ENCODE data around the gene DISC1.

DISC1 gene

DNA sequence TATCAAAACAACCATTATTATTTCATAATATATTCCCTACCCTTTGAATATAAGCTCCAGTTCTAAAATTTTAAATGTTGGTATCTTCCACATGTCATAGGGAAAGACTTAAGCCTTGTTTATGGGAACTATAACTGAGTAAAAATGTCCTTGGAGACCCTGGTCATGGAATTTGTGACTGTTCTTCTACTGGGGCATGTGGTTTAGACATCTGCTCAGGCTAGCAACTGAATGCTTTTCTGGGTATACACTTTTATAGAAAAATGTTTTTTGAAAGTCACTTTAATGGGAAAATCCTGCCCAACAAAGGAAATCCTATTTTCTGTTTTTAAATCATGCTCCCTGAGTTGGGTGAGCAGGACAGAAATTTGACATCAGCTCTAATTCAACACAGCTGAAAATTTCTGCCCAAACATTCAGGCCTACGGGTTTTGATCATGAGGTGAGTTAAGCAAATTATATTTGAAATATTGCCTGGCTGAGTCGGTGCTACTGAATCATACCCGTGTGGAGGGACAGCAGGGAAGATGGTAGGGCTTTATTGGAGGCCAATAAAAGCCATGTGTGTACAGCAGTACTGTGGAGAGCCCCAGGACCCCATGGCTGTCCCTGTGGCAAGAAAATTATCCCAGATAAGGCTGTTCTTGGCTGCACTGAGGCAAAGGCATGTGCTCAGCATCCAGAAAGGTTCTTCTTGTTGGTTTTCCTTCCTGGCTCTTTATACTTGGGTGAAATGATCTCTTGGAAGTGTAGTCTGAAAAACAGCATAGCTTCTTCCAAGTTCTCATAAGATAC lies 391.8 kb downstream of the DISC1 start:
- H3K4me3 ChIP-seq (ENCODE audit: low read depth, low read length) = no peak overlapping the region

GRCh38 chr1:232019026-232019340 lies 392.4 kb downstream of the DISC1 start:
- no peak overlapping the region for H3K4me3 ChIP-seq (ENCODE audit: low read depth, low read length)

- H3K4me3 ChIP-seq (ENCODE audit: low read depth, low read length) = no peak overlapping the region
These were observed 393.8 kb downstream of the DISC1 start for GRCh38 chr1:232020352-232020751.

- H3K4me3 ChIP-seq (ENCODE audit: low read depth, low read length) = no peak overlapping the region
These were observed 402.7 kb downstream of the DISC1 start for GRCh38 chr1:232029315-232029714.

GRCh38 chr1:232031156-232031555 lies 404.6 kb downstream of the DISC1 start:
- H3K4me3 ChIP-seq (ENCODE audit: low read depth, low read length) = no peak overlapping the region

GRCh38 chr1:232033285-232033684 lies 406.7 kb downstream of the DISC1 start:
- no peak overlapping the region for H3K4me3 ChIP-seq (ENCODE audit: low read depth, low read length)

GRCh38 chr1:232034556-232034955 lies 408.0 kb downstream of the DISC1 start:
- no peak overlapping the region for H3K4me3 ChIP-seq (ENCODE audit: low read depth, low read length)

DNA sequence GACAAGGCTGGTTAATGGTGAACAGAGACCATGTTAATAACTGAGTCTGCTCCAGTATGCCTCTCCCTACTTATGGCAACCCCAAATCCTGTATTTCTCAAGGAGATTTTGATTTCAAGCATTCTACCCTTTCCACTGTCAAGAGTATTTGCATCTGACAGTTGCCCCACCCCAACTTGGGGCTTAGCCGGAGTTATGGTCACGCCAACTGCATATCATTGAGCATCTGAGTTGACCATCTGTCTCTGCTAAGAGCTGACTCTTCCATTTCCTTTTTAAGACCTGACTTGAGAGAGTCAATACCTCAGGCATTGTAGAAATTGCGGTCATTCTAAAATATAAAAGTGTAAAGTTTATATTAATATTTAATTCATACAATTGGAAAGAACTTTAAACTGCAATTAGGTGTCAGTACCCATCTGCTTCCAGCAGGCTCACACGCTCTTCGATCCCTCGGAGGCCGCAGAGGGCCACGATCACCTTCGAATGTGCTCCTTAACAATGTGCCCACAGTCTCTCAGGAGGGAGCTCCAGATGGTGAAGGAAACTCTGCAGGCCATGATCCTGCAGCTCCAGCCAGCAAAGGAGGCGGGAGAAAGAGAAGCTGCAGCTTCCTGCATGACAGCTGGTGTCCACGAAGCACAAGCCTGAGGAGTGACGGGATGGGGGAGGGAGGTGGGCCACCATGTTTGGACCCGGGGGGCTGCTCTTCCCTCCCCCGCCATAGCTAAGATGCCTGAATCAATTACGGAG lies 409.8 kb downstream of the DISC1 start:
- no peak overlapping the region for H3K4me3 ChIP-seq (ENCODE audit: low read depth, low read length)

- H3K4me3 ChIP-seq (ENCODE audit: low read depth, low read length) = no peak overlapping the region
These were observed 411.3 kb downstream of the DISC1 start for GRCh38 chr1:232037774-232038388.

DNA sequence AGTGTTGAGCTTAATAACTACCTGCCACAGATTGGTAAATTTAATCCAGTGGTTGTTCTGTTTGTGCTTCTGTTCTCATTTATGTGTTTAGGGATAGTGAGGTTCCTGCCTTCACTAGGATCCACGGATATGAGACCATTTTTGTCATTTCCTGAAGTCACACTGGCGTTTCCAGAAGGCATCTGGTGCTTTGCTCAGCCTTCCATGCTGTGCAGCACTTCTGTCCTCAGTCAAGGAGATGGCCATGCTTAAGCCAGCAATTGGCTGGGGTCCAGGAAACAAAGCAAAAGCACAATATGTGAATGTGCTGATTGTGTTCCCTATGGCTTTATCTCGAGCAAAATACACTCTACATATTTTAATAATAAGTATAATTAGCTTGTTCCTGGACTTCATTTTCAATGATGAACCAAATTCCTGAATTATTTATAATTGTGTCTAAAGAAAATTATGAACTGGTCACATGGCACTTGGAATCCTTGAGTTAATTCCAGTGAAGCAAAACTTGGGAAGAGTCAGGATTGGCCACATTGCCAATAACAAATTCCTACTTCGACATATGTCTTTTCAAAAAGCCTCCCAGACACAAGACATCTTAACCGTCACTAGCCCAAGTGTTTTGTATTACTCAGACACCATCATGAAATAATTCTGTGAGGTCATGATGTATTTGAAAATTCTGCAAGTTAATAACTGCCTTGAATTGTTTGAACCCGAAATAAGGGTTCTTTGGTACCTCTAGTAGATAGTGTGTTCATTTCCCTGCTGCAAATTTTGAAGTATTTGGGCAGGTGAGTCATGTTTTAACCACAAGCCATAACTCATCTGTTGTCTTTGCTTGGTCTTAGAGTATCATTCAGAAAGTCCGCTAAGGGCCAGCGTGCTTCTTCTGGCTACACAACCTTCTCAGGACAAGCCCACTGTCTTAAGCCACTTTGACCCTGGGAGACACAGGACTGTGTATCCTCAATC lies 412.4 kb downstream of the DISC1 start:
- no peak overlapping the region for H3K4me3 ChIP-seq (ENCODE audit: low read depth, low read length)

GRCh38 chr1:232040260-232040659 lies 413.7 kb downstream of the DISC1 start:
- H3K4me3 ChIP-seq (ENCODE audit: low read depth, low read length) = no peak overlapping the region

- no peak overlapping the region for H3K4me3 ChIP-seq (ENCODE audit: low read depth, low read length)
These were observed 418.1 kb downstream of the DISC1 start for GRCh38 chr1:232044728-232045127.

- no peak overlapping the region for H3K4me3 ChIP-seq (ENCODE audit: low read depth, low read length)
These were observed 418.8 kb downstream of the DISC1 start for GRCh38 chr1:232045139-232045994.

DNA sequence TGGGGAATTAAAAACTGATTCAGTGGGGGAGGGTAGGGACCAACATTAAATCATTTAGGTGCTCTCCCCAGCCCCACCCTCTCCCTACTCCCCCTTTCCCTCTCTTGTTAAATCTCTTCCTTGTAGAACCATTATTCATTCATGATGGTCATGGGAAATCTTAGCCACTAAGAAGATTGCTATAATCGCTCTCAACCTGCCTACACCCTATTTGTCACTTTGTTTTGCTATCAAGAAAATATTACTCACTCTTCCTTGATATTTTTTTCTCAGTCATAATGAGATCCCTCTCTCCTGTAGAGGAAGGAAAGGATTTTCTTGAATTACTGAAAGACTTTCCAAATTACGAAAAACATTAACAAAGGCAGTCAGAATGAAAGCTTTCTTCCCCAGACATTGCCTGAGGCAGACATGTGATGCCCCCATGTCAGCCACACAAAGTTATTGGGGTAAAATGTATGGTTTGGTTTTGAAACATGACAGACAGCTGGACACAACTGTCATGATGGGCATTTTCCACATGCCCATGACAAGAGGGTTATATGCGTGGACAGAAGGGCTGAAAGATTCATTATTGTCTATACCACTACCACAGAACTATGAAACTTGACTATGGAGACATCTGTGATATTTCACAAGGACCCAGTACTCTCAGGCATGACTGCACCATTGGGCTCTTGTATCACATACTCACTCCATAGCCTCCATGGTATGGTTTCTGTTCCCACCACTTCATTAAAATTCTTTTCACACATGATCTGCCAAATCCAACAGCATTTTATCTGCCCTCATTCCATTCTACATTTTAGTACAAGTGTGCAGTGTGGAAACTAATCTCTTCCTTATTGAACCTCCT lies 420.1 kb downstream of the DISC1 start:
- no peak overlapping the region for H3K4me3 ChIP-seq (ENCODE audit: low read depth, low read length)

GRCh38 chr1:232047473-232047872 lies 420.9 kb downstream of the DISC1 start:
- H3K4me3 ChIP-seq (ENCODE audit: low read depth, low read length) = no peak overlapping the region

DNA sequence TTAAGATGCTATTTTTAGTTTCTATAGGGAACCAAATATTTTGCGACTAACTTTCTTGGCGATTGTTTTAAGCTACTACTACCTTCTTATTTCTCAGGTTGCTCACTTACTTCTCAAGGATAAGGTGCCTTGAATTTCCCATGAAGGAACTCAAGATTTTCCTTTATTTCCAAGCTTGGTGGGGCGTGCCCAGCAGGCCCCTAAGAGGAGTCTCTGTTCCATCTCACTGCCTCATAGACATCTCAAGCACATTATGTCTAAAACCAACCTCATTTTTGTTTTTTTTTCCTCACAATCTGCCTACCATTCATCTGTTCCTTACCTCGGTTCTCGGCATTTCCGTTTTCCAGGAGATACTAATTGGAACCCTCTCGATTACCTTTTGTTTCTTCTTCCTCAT lies 421.9 kb downstream of the DISC1 start:
- no peak overlapping the region for H3K4me3 ChIP-seq (ENCODE audit: low read depth, low read length)

DNA sequence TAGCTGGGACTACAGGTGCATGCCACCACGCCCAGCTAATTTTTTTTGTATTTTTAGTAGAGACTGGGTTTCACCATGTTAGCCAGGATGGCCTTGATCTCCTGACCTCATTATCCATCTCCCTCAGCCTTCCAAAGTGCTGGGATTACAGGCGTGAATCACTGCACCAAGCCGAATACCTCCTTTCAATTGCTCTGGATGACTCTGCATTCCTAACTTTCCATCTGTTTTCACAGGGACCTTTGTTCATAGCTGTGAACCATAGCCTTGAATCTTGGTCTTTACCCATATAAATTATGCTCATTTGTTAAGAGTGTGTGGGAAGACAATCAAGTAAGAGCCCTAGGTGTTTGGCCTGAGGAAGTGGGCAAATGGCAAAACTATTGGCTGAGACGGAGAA lies 422.7 kb downstream of the DISC1 start:
- H3K4me3 ChIP-seq (ENCODE audit: low read depth, low read length) = no peak overlapping the region

- no peak overlapping the region for H3K4me3 ChIP-seq (ENCODE audit: low read depth, low read length)
These were observed 430.8 kb downstream of the DISC1 start for GRCh38 chr1:232057217-232057895.

DNA sequence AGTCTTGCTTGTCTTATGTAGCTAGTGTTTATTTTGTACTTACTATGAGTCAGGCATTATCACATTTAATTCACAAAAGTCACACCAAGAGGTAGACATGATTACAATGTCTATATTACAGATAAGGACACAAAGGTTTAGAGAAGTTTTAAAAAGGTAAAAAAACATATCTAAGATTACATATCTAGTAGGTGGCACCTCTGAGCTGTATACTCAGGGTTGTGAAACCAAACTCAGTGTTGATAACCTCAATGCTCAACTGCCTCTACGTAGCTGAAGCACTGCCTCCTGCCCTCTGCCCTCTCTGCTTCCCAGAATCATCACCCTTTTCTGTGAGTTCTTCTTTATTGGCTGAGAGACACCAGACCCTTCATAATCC lies 431.3 kb downstream of the DISC1 start:
- no peak overlapping the region for H3K4me3 ChIP-seq (ENCODE audit: low read depth, low read length)

Measured in iPS-11a (cell line).